SJCRH30 (cell line): Measurements from ENCODE around the gene KXD1. TPM values are rescaled to one million over a fixed set of nuclear protein-coding genes. Genes with fewer than 3 reads are reported as not detected.
A peak's percentile ranks its signal among the peaks of the same experiment; 100 is the strongest.
"Not testable (repeated sequence)": the region's sequence is repeated elsewhere in the genome, so short reads cannot be mapped to it uniquely, and the experiment has no call there.

Experiments used
- DNase-seq, 2 experiments: peaks; one replicate each; pipeline ENCODE4 v3.0.0-alpha.2; 2015 to 2020
- H3K27ac ChIP-seq: fragments of 250-450 bp; sonication (Bioruptor Pico); 2 replicates; pipeline ENCODE4 v1.5.1; 2020; ENCODE audit warnings: mild to moderate bottlenecking, moderate library complexity
- H3K27me3 ChIP-seq: fragments of 250-450 bp; sonication (Bioruptor Pico); 2 replicates; pipeline ENCODE4 v1.5.1; 2020; ENCODE audit warnings: mild to moderate bottlenecking, moderate library complexity
- H3K36me3 ChIP-seq: fragments of 250-450 bp; sonication (Bioruptor Pico); 2 replicates; pipeline ENCODE4 v1.5.1; 2020; ENCODE audit warnings: mild to moderate bottlenecking, moderate library complexity
- H3K4me1 ChIP-seq: fragments of 250-450 bp; sonication (Bioruptor Pico); 2 replicates; pipeline ENCODE4 v1.5.1; 2020; ENCODE audit warnings: mild to moderate bottlenecking, moderate library complexity
- H3K4me3 ChIP-seq: fragments of 250-450 bp; sonication (Bioruptor Pico); 2 replicates; pipeline ENCODE4 v1.5.1; 2020; ENCODE audit warnings: mild to moderate bottlenecking, moderate library complexity
- H3K9me3 ChIP-seq: fragments of 250-450 bp; sonication (Bioruptor Pico); replicated peaks from 2 replicates; pipeline ENCODE4 v1.5.1; 2020; ENCODE audit warnings: mild to moderate bottlenecking, moderate library complexity
- total RNA-seq: library from RNA; depleted of rRNA; stranded (reverse); fragments of >200 nt; shearing (Covaris generic); gene quantifications from 2 replicates; pipeline ENCODE4 v1.2.3, GENCODE V29; 2014

KXD1 gene
- total RNA-seq, 1 experiment from 2014 or later = 75.8 TPM

DNA sequence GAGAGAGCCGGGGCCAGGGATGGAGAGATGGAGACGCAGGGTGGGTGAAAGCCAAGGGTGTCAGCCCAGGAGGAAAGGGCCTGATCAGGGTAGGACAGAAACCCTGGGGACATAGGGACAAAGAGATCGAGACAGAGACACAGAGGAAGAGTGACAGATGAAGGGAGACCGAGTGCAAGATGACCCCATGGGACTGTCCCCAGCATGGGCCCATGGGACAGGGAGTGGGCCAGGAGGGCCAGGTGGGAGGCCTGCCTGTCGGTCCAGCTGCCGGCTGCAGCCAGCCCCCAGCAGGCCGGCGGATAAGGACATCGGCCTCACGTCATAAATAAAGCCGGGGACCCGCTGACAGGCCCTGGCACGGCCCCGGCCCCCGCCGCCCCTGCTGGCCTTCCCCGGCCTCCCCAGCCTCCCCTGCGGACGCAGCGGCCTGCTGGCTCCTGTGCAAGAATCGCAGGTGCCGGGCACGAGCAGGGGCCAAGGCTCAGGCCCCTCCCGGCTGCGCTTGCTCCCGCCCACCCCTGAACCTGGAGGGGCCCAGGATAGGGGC, 37.2 kb downstream of the KXD1 start:
- H3K27me3 ChIP-seq = 0 out of 2 replicates have a peak, but pooled peaks cover 4% of the 10 kb centered on the region
- no peak for DNase-seq
- no peak overlapping the region; the same call in 1 of the 2 replicates for H3K4me3 ChIP-seq
- H3K36me3 ChIP-seq = no peaks in the 10 kb centered on the region
- no peak overlapping the region for H3K27ac ChIP-seq
- H3K9me3 ChIP-seq = no peaks in the 10 kb centered on the region
- peaks cover 9% of the 10 kb centered on the region for H3K4me1 ChIP-seq

GRCh38 chr19:18595475-18595874, 37.8 kb downstream of the KXD1 start:
- no peaks in the 10 kb centered on the region for H3K9me3 ChIP-seq
- H3K4me3 ChIP-seq = no peak overlapping the region
- H3K4me1 ChIP-seq = peaks cover 9% of the 10 kb centered on the region
- DNase-seq = no peak
- H3K36me3 ChIP-seq = no peaks in the 10 kb centered on the region
- H3K27ac ChIP-seq = no peak overlapping the region
- 0 out of 2 replicates have a peak, but pooled peaks cover 4% of the 10 kb centered on the region for H3K27me3 ChIP-seq

DNA sequence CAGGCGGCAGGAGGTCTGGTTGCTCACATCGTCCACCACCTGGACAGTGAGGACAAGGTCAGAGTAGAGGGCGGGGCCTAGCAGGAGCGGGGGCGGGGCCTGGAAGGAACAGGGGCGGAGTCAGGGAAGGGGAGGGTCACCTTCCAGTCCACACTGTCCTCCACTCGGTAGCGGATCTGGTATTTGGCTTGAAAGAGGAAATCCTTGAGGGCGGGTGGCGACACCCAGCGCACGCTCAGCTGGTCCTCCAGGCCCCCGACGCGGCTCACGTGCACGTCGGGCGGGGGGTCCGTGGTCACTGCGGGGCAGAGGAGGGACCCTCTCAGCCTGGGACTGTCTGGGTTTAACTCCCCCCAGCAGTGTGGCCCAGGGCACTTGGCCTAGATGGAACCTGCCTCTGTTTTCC, 39.1 kb downstream of the KXD1 start:
- Histone ChIP-seq H3K27me3 (0 out of 2 replicates have a peak, but pooled peaks cover 4% of the 10 kb centered on the region), H3K4me1 (peaks cover 9% of the 10 kb centered on the region), H3K9me3 (no peaks in the 10 kb centered on the region), H3K27ac (no peak overlapping the region), H3K4me3 (no peak overlapping the region), H3K36me3 (no peaks in the 10 kb centered on the region)
- DNase-seq = peak; percentile 69 to 70

- no peak for DNase-seq
- no peaks in the 10 kb centered on the region for H3K36me3 ChIP-seq
- 0 out of 2 replicates have a peak, but pooled peaks cover 6% of the 10 kb centered on the region for H3K27me3 ChIP-seq
- H3K27ac ChIP-seq = no peak overlapping the region
- peaks cover 11% of the 10 kb centered on the region for H3K4me1 ChIP-seq
- no peak overlapping the region for H3K4me3 ChIP-seq
- H3K9me3 ChIP-seq = no peaks in the 10 kb centered on the region
Observed at GRCh38 chr19:18597809-18598660, 40.4 kb downstream of the KXD1 start.

- Histone ChIP-seq H3K27ac (no peak overlapping the region), H3K9me3 (no peaks in the 10 kb centered on the region), H3K4me3 (no peak overlapping the region), H3K4me1 (peaks cover 15% of the 10 kb centered on the region), H3K36me3 (no peaks in the 10 kb centered on the region), H3K27me3 (0 out of 2 replicates have a peak, but pooled peaks cover 6% of the 10 kb centered on the region)
- no peak for DNase-seq
Observed at GRCh38 chr19:18599485-18599884, 41.8 kb downstream of the KXD1 start.

DNA sequence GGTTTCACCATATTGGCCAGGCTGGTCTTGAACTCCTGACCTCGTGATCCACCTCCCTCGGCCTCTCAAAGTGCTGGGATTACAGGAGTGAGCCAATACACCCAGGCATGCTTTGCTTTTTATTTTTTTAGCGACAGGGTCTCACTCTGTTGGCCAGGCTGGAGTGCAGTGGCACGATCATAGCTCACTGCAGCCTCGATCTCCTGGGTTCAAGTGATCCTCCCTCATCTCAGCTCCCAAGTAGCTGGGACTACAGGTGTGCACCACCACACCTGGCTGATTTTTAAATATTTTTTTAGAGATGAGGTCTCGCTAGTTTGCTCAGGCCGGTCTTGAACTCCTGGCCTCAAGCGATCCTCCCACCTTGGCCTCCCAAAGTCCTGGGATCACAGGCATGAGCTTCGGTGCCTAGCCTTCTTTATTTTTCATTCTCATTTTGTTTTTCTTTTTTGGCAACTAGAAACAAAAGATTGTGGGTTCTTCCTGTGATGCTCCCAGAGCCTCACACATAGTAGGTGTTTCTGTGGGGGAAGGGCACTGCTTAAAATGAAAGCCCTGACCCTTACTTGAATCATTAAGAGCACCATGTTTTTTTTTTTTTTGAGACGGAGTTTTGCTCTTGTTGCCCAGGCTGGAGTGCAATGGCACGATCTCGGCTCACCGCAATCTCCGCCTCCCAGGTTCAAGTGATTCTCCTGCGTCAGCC, 43.2 kb downstream of the KXD1 start:
- H3K27ac ChIP-seq, H3K9me3 ChIP-seq, DNase-seq, H3K36me3 ChIP-seq, H3K4me3 ChIP-seq: not testable (repeated sequence)
- peaks cover 11% of the 10 kb centered on the region; the same call in 1 of the 2 replicates for H3K27me3 ChIP-seq
- H3K4me1 ChIP-seq = peaks cover 17% of the 10 kb centered on the region; the same call in 1 of the 2 replicates

DNA sequence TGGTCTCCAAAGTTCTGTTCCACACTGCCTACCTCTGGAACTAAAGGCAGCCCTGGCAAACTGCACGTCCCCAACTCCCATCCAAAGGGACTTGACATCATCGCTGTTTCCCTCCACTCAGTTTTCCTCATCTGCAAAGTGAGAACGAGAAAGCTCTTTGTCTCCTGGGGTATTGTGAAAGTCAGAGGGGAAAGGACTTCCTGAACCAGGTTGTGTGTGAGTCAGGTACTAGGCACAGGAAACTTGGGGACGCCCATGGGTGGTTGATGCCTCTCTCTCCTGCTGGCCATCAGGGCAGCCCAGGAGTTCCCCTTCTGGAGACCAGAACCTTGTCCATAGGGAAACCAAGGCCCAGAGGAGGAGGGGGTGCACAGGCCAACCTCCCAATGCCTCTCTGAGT, 44.2 kb downstream of the KXD1 start:
- Histone ChIP-seq H3K4me3 (no peak overlapping the region), H3K9me3 (no peaks in the 10 kb centered on the region), H3K27ac (no peak overlapping the region), H3K4me1 (peaks cover 17% of the 10 kb centered on the region; the same call in 1 of the 2 replicates), H3K27me3 (peaks cover 11% of the 10 kb centered on the region; the same call in 1 of the 2 replicates), H3K36me3 (no peaks in the 10 kb centered on the region)
- no peak for DNase-seq

DNA sequence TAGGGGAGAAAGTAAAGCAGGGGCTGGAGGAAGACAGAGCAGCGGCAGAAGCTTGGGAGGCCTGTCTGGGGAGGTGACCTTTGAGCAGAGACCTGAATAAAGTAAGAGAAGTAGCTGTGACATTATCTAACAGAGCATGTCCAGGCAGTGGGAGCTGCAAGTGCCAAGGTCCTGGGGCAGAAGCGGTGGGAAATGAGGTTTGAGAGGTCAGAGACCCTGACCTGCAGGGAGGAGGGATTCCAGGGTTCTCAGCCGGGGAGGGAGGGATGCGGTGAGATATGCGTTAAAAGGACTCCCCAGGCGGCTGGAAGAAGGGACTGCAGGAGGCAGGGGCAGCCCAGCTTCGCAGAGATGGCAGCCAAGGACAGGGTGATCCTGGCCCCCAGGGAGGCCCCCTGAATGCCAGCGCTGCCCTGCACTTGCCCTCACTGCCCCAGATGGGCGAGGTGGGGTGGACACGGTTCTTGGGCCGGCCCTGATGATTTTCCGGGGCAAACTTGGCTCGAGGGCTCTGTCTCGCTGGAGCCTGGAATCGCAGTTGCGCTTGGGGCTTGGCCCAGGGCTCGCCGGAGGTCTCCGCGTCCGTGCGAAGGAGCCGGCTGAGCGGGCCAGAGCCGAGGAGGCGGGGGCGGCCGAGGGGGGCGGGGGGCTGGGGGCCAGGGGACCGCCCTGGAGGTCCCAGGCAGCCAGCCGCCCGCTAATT, 45.7 kb downstream of the KXD1 start:
- Histone ChIP-seq H3K4me1 (peaks cover 14% of the 10 kb centered on the region; the same call in 1 of the 2 replicates), H3K36me3 (no peaks in the 10 kb centered on the region), H3K27ac (no peak overlapping the region), H3K4me3 (peak overlapping the region; percentile 43), H3K9me3 (no peaks in the 10 kb centered on the region), H3K27me3 (peaks cover 24% of the 10 kb centered on the region)
- DNase-seq = peak; percentile 48 to 55

DNA sequence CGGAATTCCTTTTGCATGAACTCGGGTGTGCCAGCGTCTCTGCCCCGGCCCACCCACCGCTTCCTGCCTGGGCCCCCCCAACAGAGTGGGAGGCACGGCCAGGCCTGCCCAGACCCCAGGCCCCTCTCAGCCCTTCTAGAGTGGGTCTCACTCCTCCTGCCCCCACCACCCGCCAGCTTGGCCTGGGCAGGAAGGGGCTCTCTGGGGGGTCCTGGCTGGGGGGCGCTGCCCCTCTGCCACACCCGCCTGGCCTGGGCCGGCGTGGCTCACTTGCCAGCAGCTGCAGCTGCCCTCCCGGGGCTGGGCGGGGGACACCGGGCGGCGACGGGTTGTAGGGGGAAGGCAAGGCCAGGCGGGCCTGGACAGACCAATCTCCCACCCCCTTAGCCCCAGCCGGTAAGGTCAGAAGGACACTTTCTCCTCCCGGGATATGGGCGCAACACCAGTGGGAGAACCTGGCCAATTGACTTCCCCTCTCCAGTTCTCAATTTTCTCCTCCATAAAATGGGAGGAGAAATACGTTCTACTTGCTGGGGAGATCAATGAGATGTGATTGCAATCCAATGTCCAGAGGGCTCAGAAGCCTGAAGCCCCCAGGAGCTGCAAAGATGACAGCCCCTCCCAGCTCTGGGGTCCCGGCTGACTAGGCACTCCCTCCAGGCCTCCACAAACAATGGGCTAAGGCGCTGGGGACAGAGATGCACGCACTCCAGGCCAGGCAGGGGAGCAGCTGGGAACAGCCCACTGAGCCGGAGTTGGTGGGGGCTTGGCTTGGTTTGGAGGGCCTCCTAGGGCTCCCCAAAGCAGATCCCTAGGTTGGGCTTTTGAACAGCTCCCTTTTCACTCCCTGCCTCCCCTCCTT, 46.5 kb downstream of the KXD1 start:
- Histone ChIP-seq H3K27me3 (peaks cover 32% of the 10 kb centered on the region), H3K4me3 (peak overlapping the region; percentile 43), H3K9me3 (no peaks in the 10 kb centered on the region), H3K27ac (peak overlapping the region; percentile 38; the same call in 1 of the 2 replicates), H3K4me1 (peaks cover 14% of the 10 kb centered on the region; the same call in 1 of the 2 replicates), H3K36me3 (no peaks in the 10 kb centered on the region)
- DNase-seq = peak; percentile 51 to 63

DNA sequence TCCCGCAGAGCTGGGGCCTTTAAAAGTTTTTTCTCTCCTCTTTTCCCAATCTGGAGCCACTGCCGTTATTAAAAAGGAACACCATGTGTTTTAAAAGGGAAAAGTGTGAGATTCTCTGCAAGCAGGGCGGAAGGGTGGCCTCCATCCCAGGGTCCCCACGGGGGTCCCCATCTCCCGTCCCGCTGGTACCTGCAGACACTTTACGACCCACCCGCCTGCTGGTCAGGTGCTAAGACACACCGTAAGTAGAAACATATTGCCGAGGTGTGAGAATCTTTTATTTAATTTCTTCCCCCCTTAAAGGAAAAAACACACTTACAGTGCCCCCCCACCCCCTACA, 47.1 kb downstream of the KXD1 start:
- Histone ChIP-seq H3K4me1 (peaks cover 14% of the 10 kb centered on the region; the same call in 1 of the 2 replicates), H3K4me3 (no peak overlapping the region; the same call in 1 of the 2 replicates), H3K27ac (no peak overlapping the region), H3K27me3 (peaks cover 38% of the 10 kb centered on the region), H3K36me3 (no peaks in the 10 kb centered on the region), H3K9me3 (no peaks in the 10 kb centered on the region)
- DNase-seq = no peak

GRCh38 chr19:18605196-18605545, 47.5 kb downstream of the KXD1 start:
- Histone ChIP-seq H3K27ac (no peak overlapping the region), H3K27me3 (peaks cover 41% of the 10 kb centered on the region), H3K4me1 (peaks cover 17% of the 10 kb centered on the region), H3K9me3 (no peaks in the 10 kb centered on the region), H3K36me3 (no peaks in the 10 kb centered on the region), H3K4me3 (peak overlapping the region; percentile 52; the same call in 1 of the 2 replicates)
- DNase-seq = no peak

DNA sequence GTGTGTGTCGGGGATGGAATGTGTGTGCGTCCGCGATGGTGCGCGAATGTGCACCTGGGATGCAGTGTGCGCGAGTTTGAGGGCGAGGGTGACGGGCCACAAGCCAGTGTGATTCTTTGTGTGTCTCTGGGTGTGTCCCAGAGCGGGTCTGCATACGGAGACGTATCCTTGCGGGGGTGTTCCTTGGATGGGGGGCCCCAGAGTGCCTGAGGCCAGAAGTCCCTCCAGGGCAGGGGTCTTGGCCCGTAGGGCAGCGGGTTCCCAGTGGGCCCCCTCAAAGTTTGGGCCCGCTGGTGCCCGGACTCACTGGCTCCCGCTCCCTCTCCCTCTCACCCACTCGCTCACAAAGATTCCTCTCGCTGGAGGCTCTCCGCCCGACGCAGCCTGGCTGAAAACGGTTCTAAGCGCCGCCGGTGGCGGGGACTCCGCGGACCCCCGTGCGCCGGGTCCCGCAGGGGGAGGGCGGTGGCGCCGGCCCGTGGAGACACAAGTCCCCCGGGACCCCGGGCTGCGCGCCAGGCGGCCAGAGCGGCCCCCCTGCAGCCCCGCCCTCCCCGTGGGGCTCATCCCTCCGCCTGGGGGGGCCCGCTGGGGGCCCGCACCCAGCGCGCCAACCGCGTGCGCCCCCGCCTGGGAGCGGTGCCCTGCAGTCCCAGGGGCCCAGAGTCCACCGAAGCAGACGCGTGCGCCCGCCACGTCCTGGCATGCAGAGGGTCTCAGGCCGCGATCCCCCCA, 48.0 kb downstream of the KXD1 start:
- H3K27me3 ChIP-seq = peaks cover 47% of the 10 kb centered on the region
- H3K4me1 ChIP-seq = peaks cover 22% of the 10 kb centered on the region
- no peaks in the 10 kb centered on the region for H3K36me3 ChIP-seq
- no peak overlapping the region for H3K27ac ChIP-seq
- no peaks in the 10 kb centered on the region for H3K9me3 ChIP-seq
- DNase-seq = no peak
- peak overlapping the region; percentile 52 for H3K4me3 ChIP-seq
